Measurements from ENCODE around the gene GALR2.

The GALR2 gene

GRCh38 chr17:76091526-76092286, 17.1 kb downstream of the GALR2 start:
- H3K9ac ChIP-seq, result no peak overlapping the region
- H3K36me3 ChIP-seq (ENCODE audit: control insufficient read depth, insufficient read depth, low read length), result no peaks in the 10 kb centered on the region
- no peaks in the 10 kb centered on the region for H3K27me3 ChIP-seq (ENCODE audit: control insufficient read depth, insufficient read depth, low read length)
- H3K27ac ChIP-seq, result no peak overlapping the region
- TF ChIP-seq, protein P1, sequence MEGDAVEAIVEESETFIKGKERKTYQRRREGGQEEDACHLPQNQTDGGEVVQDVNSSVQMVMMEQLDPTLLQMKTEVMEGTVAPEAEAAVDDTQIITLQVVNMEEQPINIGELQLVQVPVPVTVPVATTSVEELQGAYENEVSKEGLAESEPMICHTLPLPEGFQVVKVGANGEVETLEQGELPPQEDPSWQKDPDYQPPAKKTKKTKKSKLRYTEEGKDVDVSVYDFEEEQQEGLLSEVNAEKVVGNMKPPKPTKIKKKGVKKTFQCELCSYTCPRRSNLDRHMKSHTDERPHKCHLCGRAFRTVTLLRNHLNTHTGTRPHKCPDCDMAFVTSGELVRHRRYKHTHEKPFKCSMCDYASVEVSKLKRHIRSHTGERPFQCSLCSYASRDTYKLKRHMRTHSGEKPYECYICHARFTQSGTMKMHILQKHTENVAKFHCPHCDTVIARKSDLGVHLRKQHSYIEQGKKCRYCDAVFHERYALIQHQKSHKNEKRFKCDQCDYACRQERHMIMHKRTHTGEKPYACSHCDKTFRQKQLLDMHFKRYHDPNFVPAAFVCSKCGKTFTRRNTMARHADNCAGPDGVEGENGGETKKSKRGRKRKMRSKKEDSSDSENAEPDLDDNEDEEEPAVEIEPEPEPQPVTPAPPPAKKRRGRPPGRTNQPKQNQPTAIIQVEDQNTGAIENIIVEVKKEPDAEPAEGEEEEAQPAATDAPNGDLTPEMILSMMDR (IDR thresholded peaks at IDR 0.05), result no peak
- H2AFZ ChIP-seq, result no peak overlapping the region
- no peak overlapping the region for H3K4me3 ChIP-seq (ENCODE audit: low read depth, low read length)
- H3K4me2 ChIP-seq (ENCODE audit: low read length), result no peak overlapping the region
- no peaks in the 10 kb centered on the region for H3K79me2 ChIP-seq
- no peaks in the 10 kb centered on the region for H3K9me3 ChIP-seq (ENCODE audit: control insufficient read depth, low read length)
- no peaks in the 10 kb centered on the region for H3K4me1 ChIP-seq

GRCh38 chr17:76092526-76093413, 18.2 kb downstream of the GALR2 start:
- Histone ChIP-seq H3K4me3 (ENCODE audit: low read depth, low read length) (no peak overlapping the region), H3K9ac (no peak overlapping the region), H3K9me3 (ENCODE audit: control insufficient read depth, low read length) (no peaks in the 10 kb centered on the region), H3K79me2 (no peaks in the 10 kb centered on the region), H3K27ac (no peak overlapping the region), H3K4me1 (no peaks in the 10 kb centered on the region), H2AFZ (no peak overlapping the region), H3K27me3 (ENCODE audit: control insufficient read depth, insufficient read depth, low read length) (no peaks in the 10 kb centered on the region), H3K36me3 (ENCODE audit: control insufficient read depth, insufficient read depth, low read length) (no peaks in the 10 kb centered on the region), H3K4me2 (ENCODE audit: low read length) (no peak overlapping the region)
- TF ChIP-seq, protein P1 (IDR thresholded peaks at IDR 0.05), result no peak

DNA sequence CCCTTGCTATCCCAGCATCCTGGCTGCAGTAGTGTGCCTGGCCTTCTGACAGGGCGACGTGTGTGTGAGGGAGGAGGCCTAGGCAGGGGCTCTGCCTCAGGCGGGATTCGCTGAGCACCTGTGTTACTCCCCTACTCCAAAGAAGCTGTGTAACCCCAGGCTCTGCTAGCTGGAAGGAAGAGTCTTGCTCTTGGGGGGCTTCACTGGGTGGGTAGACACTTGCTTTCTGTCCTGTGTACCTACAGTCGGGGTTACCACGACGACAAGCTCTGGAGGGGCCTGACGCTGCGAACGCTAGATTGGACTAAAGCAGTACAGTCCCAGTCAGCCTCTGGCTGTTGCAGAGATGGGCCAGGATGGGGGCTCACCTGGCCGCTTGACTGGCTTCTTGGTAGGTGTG, 19.5 kb downstream of the GALR2 start:
- Histone ChIP-seq H3K9me3 (ENCODE audit: control insufficient read depth, low read length) (no peaks in the 10 kb centered on the region), H3K79me2 (no peaks in the 10 kb centered on the region), H3K4me1 (no peaks in the 10 kb centered on the region), H3K4me3 (ENCODE audit: low read depth, low read length) (no peak overlapping the region), H3K9ac (no peak overlapping the region), H3K27me3 (ENCODE audit: control insufficient read depth, insufficient read depth, low read length) (no peaks in the 10 kb centered on the region), H2AFZ (no peak overlapping the region), H3K36me3 (ENCODE audit: control insufficient read depth, insufficient read depth, low read length) (no peaks in the 10 kb centered on the region), H3K27ac (no peak overlapping the region), H3K4me2 (ENCODE audit: low read length) (no peak overlapping the region)
- TF ChIP-seq, protein P1 (IDR thresholded peaks at IDR 0.05), result no peak

DNA sequence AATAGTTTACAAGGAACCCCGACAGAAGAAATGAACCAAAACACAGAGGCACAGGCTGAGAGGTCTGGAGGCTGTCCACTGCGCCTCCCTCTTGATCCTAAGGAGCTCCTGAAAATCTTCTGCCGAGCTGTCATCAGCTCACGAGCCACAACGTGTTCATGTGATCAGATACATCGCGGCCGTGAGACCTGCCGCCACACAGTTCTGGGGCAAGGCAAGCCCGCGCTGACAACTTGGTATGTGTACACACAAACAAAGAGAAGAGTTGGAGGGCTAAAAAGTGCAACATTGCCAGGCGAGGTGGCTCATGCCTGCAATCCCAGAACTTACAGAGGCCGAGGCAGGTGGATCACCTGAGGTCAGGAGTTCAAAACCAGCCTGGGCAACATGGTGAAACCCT, 21.4 kb downstream of the GALR2 start:
- Histone ChIP-seq H3K79me2 (no peaks in the 10 kb centered on the region), H3K27me3 (ENCODE audit: control insufficient read depth, insufficient read depth, low read length) (no peaks in the 10 kb centered on the region), H3K4me3 (ENCODE audit: low read depth, low read length) (no peak overlapping the region), H3K9me3 (ENCODE audit: control insufficient read depth, low read length) (no peaks in the 10 kb centered on the region), H3K4me2 (ENCODE audit: low read length) (no peak overlapping the region), H3K36me3 (ENCODE audit: control insufficient read depth, insufficient read depth, low read length) (no peaks in the 10 kb centered on the region), H3K4me1 (no peaks in the 10 kb centered on the region), H3K27ac (no peak overlapping the region), H2AFZ (no peak overlapping the region), H3K9ac (no peak overlapping the region)
- TF ChIP-seq, protein P1 (IDR thresholded peaks at IDR 0.05), result no peak

Data from parathyroid adenoma (tissue), 2 donors.